Amniotic stem cell (primary cell): ENCODE data around the gene MUC20.
"Not testable (repeated sequence)": the region's sequence is repeated elsewhere in the genome, so short reads cannot be mapped to it uniquely, and the experiment has no call there.

Source experiments
- DNase-seq: peaks from one replicate; lab custom pipeline; 2025; lab: John Stamatoyannopoulos, UW

MUC20 gene

GRCh38 chr3:195720831-195721506 is at the start of gene MUC20:
MUC20 (plus strand) TSS chr3:195720978; CDS start chr3:195721008, 30 bp downstream.
- DNase-seq = not testable (repeated sequence)

GRCh38 chr3:195671283-195671682 is 49.5 kb upstream of the MUC20 start:
- not testable (repeated sequence) for DNase-seq

- not testable (repeated sequence) for DNase-seq
Observed at GRCh38 chr3:195673711-195674110, 47.1 kb upstream of the MUC20 start.

GRCh38 chr3:195678391-195679015 is 42.3 kb upstream of the MUC20 start:
- not testable (repeated sequence) for DNase-seq

- not testable (repeated sequence) for DNase-seq
Observed at GRCh38 chr3:195680690-195681089, 40.1 kb upstream of the MUC20 start.

- not testable (repeated sequence) for DNase-seq
Observed at GRCh38 chr3:195681458-195682103, 39.2 kb upstream of the MUC20 start.

GRCh38 chr3:195682104-195682742 is 38.6 kb upstream of the MUC20 start:
- not testable (repeated sequence) for DNase-seq

- not testable (repeated sequence) for DNase-seq
Observed at GRCh38 chr3:195683722-195684526, 36.9 kb upstream of the MUC20 start.

- DNase-seq = not testable (repeated sequence)
Observed at GRCh38 chr3:195684527-195685257, 36.1 kb upstream of the MUC20 start.

- not testable (repeated sequence) for DNase-seq
Observed at GRCh38 chr3:195686537-195687208, 34.1 kb upstream of the MUC20 start.

- DNase-seq = not testable (repeated sequence)
Observed at GRCh38 chr3:195687209-195687760, 33.5 kb upstream of the MUC20 start.

GRCh38 chr3:195688471-195689183 is 32.2 kb upstream of the MUC20 start:
- not testable (repeated sequence) for DNase-seq

- not testable (repeated sequence) for DNase-seq
Observed at GRCh38 chr3:195689184-195690070, 31.4 kb upstream of the MUC20 start.

- DNase-seq = no peak
Observed at GRCh38 chr3:195690951-195691350, 29.8 kb upstream of the MUC20 start.

- not testable (repeated sequence) for DNase-seq
Observed at GRCh38 chr3:195691596-195692353, 29.0 kb upstream of the MUC20 start.

- no peak for DNase-seq
Observed at GRCh38 chr3:195692354-195692685, 28.5 kb upstream of the MUC20 start.

GRCh38 chr3:195692781-195693427 is 27.9 kb upstream of the MUC20 start:
- no peak for DNase-seq
